SIG-M5 (cell line): ENCODE data around the gene RPS8.
"Not testable (repeated sequence)": the region's sequence is repeated elsewhere in the genome, so short reads cannot be mapped to it uniquely, and the experiment has no call there.

Experiments used
- DNase-seq: peaks from one replicate; lab custom pipeline; 2025; lab: John Stamatoyannopoulos, UW

The RPS8 gene

GRCh38 chr1:44780583-44781121 is 5.3 kb downstream of the RPS8 start:
- no peak for DNase-seq

DNA sequence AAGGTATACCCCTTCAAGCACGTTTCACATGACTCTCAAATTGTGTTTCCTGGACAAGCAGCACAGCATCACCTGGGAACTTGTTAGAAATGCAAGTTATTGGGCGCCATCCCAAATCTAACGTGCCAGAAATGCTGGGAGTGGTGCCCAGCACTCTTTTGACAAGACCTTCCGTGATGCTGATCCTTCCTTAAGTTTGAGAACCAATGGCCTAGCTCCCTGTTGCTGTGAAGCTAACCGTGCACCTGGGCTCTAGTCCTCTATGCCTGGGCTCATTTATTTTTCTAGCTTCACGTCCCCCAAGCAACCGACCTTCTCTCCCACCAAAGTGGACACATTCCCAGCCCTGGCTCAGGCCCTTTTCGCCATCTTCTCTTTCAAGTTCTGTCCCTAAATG is 8.4 kb downstream of the RPS8 start:
- no peak for DNase-seq

DNA sequence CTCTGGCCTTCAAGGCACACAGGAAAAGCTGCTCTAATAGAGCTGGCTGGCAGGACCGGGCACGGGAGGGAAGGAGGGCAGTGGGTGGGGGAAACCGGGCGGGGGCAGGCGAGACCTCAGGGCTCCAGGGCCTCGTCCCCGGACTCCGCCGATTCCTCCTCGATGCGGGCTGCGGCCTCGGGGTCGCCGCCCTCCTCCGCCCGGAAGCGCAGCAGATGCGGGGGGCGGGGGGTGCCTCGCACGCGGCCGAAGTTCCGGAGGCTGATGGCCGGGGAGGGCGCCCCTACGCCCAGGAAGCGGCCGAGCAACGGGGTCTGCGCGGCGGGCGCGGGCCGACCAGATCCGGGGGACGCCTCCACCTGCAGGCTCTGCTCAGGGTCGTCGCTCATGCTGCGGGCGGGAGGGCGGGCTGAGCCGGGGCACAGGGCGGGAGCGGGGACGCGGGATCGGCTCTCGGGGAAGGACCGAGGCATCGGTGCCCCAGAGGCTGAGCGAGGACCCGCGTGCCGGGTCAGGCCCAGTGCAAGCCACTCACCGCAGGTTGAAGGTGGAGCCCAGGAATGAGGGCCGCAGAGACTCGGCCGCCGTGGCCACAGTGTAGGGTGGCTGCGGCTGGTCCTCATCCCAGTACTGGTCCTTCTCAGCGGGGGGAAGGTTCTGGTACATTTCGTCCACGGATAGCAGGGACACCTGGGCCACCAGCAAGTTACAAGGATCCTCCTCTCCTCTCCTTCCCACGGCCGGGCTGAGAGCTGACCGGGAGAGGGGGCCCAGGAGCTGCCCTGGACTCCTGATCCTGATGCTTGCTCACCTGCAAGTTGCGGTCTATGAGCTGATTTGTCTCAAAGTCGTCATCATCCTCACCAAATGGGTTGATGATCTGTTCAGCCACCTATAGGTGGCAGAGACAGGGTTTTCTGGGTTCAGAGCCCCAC is 9.0 kb downstream of the RPS8 start:
- DNase-seq = no peak

DNA sequence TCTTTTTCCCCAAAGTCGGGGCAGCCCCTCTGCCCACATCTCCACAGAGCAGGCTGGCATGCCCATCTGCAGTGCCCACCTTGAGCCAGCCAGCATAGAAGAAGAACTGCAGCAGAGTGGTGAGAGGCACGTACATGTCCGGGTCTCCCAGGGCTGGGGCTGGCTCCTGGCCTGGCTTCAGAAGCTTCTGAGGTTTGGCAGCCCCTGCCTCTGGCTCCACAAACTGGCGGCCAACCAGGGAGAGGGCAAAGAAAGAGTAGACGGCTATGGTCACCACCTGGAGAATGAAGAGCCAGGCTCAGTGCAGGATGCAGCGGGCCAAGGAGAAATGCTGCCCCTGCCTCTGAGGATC is 9.7 kb downstream of the RPS8 start:
- no peak for DNase-seq

DNA sequence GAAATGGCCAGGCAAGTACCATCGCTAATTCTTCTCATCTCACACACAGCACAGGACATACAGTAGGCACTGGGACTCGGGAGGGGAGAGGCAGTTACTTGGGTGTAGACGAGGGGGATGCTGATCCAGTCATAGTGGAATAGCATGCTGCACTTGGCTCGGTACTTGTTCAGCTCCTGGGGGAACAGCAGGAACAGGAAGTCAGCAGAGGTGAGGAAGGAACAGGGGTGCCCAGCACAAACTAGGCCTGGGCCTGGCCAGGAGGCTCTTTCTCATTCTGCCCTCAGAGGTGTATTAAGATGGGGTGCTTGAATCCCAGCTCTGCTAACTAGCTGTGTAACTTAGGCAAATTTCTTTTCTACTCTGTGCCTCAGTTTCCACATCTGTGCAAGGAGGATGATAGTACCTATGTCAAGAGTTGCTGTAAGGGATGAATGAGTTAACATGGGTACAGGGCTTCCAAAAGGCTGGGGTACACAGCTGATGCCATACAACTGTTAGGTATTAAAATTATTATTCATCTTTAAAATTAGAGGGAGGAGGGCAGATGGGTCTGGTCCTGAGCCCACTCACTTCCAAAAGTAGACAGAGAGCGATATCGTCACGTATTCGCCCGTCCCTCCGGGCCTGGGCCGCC is 10.3 kb downstream of the RPS8 start:
- no peak for DNase-seq

GRCh38 chr1:44786138-44786840 is 10.9 kb downstream of the RPS8 start:
- DNase-seq = no peak

DNA sequence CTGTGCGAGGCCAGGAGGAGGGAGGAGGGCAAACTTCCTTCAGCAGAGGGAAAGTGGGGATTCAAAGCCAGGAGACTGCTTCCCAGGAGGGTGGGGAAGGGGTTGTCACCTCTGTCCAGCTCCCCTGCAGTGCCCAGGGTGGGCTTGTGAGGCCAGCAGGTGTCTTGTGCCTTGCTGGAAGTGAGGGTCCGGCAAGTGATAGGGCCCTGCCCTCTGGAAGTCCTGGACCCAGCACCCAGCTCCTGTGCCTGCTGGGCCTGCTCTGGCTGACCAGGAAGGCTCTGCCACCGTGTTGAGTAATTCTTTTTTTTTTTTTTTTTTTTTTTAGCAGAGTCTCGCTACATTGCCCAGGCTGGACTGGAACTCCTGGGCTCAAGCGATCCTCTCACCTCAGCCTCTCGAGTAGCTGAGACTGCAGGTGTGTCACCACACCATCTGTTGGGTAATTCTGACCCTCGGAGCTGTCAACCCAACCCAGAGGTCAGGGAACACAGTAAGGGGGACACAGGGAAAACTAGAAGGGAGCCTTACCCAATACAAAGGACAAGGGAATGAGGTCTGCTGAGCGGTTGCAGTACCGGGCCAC is 11.6 kb downstream of the RPS8 start:
- DNase-seq = no peak

DNA sequence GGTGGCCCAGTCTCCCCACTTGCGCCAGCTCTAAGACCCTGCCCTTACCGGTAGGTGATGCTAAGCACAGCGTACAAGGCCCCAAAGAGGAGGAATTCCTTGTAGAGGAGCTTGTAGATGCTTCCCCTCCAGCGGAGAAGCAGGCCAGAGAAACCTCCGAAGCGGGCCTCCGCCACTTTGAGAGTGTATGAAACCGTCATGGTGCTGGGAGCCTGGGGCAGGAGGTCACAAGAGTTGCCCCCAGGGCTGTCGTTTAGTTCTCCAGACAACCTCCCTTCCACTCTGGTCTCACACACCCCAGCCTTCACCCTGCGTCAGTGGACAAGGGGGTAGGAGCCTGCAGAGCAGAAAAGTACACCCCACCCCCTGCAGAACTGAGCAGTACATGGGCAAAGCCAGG is 12.2 kb downstream of the RPS8 start:
- DNase-seq = no peak

- DNase-seq = no peak
Observed at GRCh38 chr1:44788120-44788860, 12.9 kb downstream of the RPS8 start, which contains the start of gene BEST4. Gene BEST4, minus strand, starts transcription at chr1:44788170. Its CDS starts 465 bp downstream, at chr1:44787705.

- DNase-seq = no peak
Observed at GRCh38 chr1:44790968-44791801, 15.8 kb downstream of the RPS8 start.

- DNase-seq = no peak
Observed at GRCh38 chr1:44792736-44793502, 17.6 kb downstream of the RPS8 start.

DNA sequence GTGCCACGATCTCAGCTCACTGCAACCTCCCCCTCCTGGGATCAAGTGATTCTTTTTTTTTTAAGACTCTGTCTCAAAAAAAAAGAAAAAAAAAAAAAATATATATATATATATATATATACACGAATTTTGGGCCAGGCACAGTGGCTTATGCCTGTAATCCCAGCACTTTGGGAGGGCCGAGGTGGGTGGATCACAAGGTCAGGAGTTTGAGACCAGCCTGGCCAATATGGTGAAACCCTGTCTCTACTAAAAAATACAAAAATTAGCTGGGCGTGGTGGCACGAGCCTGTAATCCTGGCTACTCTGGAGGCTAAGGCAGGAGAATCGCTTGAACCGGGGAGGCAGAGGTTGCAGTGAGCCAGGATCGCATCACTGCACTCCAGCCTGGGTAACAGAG is 22.5 kb downstream of the RPS8 start:
- DNase-seq = not testable (repeated sequence)

DNA sequence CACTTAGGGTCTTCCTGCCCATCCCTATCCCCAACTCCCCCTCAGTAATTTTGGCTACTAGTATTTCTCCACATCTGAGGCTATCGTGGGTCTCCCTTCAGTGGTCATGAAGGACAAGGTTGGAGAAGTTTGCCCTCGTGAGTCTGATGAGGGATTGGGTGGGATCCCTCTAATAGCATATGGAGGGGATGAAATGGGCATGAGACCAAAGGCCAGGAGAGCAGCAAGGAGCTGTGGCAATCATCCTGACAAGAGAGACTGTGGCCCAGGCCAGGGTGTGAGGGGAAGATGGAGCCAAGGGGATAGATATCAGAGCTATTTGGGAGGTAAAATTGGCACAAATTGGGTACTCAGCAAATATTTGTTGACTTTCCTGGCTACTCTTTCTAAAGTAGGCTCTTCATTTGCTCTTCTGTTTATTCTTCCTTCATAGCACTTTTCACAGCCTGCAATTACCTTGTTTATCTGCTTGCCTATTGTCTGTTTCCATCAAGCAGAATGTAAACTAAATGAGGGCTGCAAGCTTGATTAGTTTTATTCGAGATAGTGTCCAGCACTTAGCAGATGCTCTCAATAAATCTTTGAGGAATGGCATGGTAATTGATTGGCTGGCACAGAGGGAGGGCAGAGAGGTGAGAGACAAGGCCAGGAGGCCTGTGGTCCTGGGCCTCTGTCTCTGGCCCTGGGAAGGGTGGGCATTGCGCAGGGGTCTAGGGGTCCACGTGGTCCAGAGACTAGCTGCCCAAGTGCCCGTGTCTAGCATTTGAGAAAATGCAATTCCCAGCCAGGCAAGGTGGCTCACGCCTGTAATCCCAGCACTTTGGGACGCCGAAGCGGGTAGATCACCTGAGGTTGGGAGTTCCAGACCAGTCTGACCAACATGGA is 23.4 kb downstream of the RPS8 start:
- DNase-seq = no peak

DNA sequence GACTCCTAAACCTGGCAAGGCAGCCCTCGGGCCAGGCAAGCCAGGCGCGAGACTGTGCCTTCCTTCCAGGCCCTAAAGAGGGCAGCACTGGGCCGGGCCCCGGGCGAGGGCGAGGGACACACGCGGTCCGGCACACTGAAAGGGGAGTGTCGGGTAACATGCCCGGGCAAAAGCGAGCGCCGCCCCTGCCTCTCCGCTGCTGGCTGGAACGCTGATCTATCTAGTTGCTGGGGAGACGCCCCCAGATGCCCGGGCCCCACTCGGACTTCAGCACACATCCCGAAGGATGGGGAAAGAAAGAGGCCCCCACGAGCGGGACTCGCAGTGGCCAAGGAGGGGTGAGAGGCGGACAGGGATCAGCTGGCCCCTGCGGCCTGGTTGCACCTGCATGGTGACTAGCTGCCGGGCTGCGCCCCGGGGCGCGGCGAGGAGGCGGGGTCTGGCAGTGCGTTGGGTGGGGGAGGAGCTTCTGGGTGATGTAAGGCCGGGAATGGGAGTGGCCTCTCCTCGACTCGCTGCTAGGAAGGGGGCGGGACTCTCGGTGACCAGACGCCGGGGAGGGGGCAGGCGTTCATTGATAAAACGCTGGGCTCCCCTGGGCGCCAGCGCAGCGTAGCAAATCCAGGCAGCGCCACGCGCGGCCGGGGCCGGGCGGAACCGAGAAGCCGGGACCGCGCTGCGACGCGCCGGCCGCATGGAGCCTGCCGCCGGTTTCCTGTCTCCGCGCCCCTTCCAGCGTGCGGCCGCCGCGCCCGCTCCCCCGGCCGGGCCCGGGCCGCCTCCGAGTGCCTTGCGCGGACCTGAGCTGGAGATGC is 24.6 kb downstream of the RPS8 start, which contains the start of gene PLK3:
PLK3 (plus strand) TSS at position 608 of the 815 bp plus-strand sequence; CDS start at position 695, 87 bp downstream.
- peak; percentile 67 for DNase-seq

DNA sequence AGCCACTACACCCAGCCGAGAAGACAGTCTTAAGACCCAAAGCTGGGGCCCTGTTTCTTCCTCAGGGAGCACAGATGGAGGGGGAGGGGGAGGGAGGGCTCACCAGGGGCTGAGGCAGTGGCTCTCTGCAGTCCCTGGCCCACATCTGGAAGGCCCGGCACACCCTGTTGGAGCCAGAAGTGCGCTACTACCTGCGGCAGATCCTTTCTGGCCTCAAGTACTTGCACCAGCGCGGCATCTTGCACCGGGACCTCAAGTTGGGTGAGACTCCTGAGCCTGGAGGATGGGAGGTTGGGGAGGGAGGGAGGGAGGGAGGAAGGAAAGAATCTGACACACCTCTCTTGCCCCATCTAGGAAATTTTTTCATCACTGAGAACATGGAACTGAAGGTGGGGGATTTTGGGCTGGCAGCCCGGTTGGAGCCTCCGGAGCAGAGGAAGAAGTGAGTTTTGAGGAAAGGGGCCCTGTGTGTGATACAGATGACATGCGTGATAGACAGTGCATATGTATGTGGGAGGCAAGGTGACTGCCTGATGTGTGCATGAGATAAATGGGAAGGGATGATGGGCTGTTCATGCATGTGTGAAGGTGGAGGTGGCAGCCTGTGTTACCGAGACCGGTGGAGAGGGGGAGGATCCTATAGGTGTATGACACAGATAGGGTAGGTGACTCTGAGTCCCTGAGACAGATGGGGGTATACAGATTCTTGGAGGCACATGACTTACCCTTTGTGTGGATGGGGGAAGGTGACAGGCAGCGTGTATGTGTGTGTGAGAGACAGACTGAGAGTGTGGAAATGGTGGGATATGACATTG is 26.4 kb downstream of the RPS8 start:
- no peak for DNase-seq

GRCh38 chr1:44802306-44803061 is 27.1 kb downstream of the RPS8 start:
- DNase-seq = no peak
